DMS153 treated with DMSO at 0.1 percent for 48 hours (cell line): ENCODE data around the gene AQP12A.
"Not testable (repeated sequence)": the region's sequence is repeated elsewhere in the genome, so short reads cannot be mapped to it uniquely, and the experiment has no call there.

Experiments used
- DNase-seq: peaks from one replicate; lab custom pipeline; 2025; ENCODE audit not compliant: unreplicated experiment; lab: John Stamatoyannopoulos, UW

Gene AQP12A

GRCh38 chr2:240686460-240686859 is 5.2 kb upstream of the AQP12A start:
- DNase-seq: no peak

GRCh38 chr2:240687045-240687740 is 4.5 kb upstream of the AQP12A start:
- DNase-seq: no peak

- DNase-seq: no peak
Observed at GRCh38 chr2:240687741-240688552, 3.7 kb upstream of the AQP12A start.

- no peak for DNase-seq
Observed at GRCh38 chr2:240688553-240688919, 3.1 kb upstream of the AQP12A start.

- no peak for DNase-seq
Observed at GRCh38 chr2:240689975-240690374, 1.7 kb upstream of the AQP12A start.

GRCh38 chr2:240690421-240691074 is 1.1 kb upstream of the AQP12A start:
- not testable (repeated sequence) for DNase-seq

- DNase-seq: not testable (repeated sequence)
Observed at GRCh38 chr2:240691075-240691427, 615 bp upstream of the AQP12A start.

GRCh38 chr2:240692583-240693561 is 1.2 kb downstream of the AQP12A start:
- not testable (repeated sequence) for DNase-seq

- not testable (repeated sequence) for DNase-seq
Observed at GRCh38 chr2:240694304-240694703, 2.6 kb downstream of the AQP12A start.

GRCh38 chr2:240695593-240695992 is 3.9 kb downstream of the AQP12A start:
- not testable (repeated sequence) for DNase-seq

GRCh38 chr2:240696469-240696868 is 4.8 kb downstream of the AQP12A start:
- not testable (repeated sequence) for DNase-seq

GRCh38 chr2:240698852-240699561 is 7.3 kb downstream of the AQP12A start:
- DNase-seq: not testable (repeated sequence)

- DNase-seq: not testable (repeated sequence)
Observed at GRCh38 chr2:240699835-240700234, 8.2 kb downstream of the AQP12A start.

- not testable (repeated sequence) for DNase-seq
Observed at GRCh38 chr2:240700616-240701015, 8.9 kb downstream of the AQP12A start.

- no peak for DNase-seq
Observed at GRCh38 chr2:240701091-240701735, 9.5 kb downstream of the AQP12A start.

GRCh38 chr2:240701736-240702639 is 10.3 kb downstream of the AQP12A start:
- no peak for DNase-seq

GRCh38 chr2:240702640-240703011 is 11.0 kb downstream of the AQP12A start:
- DNase-seq: no peak
